ENCODE results near the gene POLN. TPM values are rescaled to one million over a fixed set of nuclear protein-coding genes. Genes with fewer than 3 reads are reported as not detected.

The POLN gene
- total RNA-seq, 1 experiment from 2014 or later: 3.5 TPM

GRCh38 chr4:2266181-2266580 is 24.3 kb upstream of the POLN start:
- no peaks in the 10 kb centered on the region for H3K36me3 Mint-ChIP-seq
- no peak for TF ChIP-seq E2F1 (CRISPR knock-in tag; IDR thresholded peaks at IDR 0.05)
- no peak for TF ChIP-seq NFE2L1 (CRISPR knock-in tag; IDR thresholded peaks at IDR 0.05)
- TF ChIP-seq, protein P1, sequence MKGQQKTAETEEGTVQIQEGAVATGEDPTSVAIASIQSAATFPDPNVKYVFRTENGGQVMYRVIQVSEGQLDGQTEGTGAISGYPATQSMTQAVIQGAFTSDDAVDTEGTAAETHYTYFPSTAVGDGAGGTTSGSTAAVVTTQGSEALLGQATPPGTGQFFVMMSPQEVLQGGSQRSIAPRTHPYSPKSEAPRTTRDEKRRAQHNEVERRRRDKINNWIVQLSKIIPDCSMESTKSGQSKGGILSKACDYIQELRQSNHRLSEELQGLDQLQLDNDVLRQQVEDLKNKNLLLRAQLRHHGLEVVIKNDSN (CRISPR knock-in tag; IDR thresholded peaks at IDR 0.05): no peak
- no peak for TF ChIP-seq SMAD4 (CRISPR knock-in tag; IDR thresholded peaks at IDR 0.05)
- no peak for TF ChIP-seq ZBTB21 (CRISPR knock-in tag; IDR thresholded peaks at IDR 0.05; ENCODE audit: borderline replicate concordance)
- TF ChIP-seq USF2 (CRISPR knock-in tag; IDR thresholded peaks at IDR 0.05): no peak
- TF ChIP-seq, protein P2, sequence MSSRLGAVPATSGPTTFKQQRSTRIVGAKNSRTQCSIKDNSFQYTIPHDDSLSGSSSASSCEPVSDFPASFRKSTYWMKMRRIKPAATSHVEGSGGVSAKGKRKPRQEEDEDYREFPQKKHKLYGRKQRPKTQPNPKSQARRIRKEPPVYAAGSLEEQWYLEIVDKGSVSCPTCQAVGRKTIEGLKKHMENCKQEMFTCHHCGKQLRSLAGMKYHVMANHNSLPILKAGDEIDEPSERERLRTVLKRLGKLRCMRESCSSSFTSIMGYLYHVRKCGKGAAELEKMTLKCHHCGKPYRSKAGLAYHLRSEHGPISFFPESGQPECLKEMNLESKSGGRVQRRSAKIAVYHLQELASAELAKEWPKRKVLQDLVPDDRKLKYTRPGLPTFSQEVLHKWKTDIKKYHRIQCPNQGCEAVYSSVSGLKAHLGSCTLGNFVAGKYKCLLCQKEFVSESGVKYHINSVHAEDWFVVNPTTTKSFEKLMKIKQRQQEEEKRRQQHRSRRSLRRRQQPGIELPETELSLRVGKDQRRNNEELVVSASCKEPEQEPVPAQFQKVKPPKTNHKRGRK (CRISPR knock-in tag; IDR thresholded peaks at IDR 0.05; ENCODE audit: borderline replicate concordance): no peak
- TF ChIP-seq CBFB (CRISPR knock-in tag; IDR thresholded peaks at IDR 0.05; ENCODE audit: low read depth): no peak
- no peak for TF ChIP-seq E2F5 (CRISPR knock-in tag; IDR thresholded peaks at IDR 0.05)
- TF ChIP-seq, protein P3, sequence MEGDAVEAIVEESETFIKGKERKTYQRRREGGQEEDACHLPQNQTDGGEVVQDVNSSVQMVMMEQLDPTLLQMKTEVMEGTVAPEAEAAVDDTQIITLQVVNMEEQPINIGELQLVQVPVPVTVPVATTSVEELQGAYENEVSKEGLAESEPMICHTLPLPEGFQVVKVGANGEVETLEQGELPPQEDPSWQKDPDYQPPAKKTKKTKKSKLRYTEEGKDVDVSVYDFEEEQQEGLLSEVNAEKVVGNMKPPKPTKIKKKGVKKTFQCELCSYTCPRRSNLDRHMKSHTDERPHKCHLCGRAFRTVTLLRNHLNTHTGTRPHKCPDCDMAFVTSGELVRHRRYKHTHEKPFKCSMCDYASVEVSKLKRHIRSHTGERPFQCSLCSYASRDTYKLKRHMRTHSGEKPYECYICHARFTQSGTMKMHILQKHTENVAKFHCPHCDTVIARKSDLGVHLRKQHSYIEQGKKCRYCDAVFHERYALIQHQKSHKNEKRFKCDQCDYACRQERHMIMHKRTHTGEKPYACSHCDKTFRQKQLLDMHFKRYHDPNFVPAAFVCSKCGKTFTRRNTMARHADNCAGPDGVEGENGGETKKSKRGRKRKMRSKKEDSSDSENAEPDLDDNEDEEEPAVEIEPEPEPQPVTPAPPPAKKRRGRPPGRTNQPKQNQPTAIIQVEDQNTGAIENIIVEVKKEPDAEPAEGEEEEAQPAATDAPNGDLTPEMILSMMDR (IDR thresholded peaks at IDR 0.05): no peak
- ChIA-PET CTCF (interaction anchor here (0.9 kb wide), 1 partner anchor 175 kb away, joined by 3 read pairs; no protein-coding TSS in a partner anchor), POLR2A (no interaction called here)
- DNase-seq (ENCODE audit: low spot score) (no peak), ATAC-seq (no peak)
- no peaks in the 10 kb centered on the region for H3K9me3 Mint-ChIP-seq
- no peak overlapping the region for H3K4me3 Mint-ChIP-seq
- H3K4me1 Mint-ChIP-seq: peaks cover 9% of the 10 kb centered on the region
- peaks cover 7% of the 10 kb centered on the region for H3K27me3 Mint-ChIP-seq (ENCODE audit: low read depth)
- no peak overlapping the region for H3K27ac Mint-ChIP-seq

DNA sequence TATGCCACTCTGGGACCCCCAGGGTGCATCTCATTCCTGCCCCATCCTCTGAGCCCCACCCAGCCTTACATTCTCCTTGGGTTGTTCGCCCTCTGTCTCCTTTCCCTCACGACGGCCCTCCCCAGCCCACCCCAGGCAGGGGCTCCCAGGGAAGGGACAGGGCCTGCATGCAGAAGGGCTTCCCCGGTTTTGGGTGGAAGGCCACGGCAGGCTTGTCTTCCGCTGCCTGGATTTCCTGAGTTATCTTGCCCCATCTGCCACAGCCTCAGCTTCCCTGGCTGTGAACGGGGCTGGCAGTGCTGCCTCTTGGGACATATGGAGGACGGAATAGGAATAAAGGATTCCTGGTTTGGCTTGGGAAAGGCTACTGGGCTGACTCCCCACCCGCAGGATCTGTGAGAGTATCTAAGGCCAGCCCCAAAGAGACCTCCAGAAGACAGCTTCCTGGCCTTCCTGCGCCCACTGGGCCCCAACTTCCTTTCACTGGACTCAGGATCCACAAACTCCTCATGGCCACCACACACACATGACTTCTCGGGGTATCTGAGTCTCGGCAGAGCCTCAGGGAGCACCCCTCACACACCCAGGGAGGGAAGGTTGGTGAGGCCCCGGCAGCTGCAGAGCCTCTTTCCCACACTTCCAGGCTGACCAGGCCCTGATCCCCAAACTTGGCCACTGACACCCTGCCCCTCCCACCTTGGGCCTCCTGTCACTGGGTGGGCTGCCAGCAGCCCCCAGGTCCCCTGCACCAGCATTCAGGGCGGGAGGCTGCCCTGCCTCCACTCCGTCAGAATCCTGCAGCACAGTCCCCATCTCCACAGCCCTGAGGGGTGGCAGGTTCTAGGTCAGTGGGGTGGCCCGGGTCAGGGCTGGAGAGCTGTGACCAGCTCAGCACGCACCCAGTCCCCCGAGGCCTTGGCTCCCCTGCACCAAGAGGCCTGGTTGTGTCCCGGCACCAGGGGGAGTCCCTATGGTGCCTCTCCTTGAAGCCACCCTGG is 23.5 kb upstream of the POLN start:
- H3K9me3 Mint-ChIP-seq: no peaks in the 10 kb centered on the region
- no peaks in the 10 kb centered on the region for H3K36me3 Mint-ChIP-seq
- no peak overlapping the region for H3K4me3 Mint-ChIP-seq
- CTCF ChIA-PET: interaction anchor here (0.9 kb wide), 1 partner anchor 176 kb away, joined by 3 read pairs; no protein-coding TSS in a partner anchor
- peaks cover 7% of the 10 kb centered on the region for H3K27me3 Mint-ChIP-seq (ENCODE audit: low read depth)
- no peak for TF ChIP-seq ESRRA (CRISPR knock-in tag; IDR thresholded peaks at IDR 0.05; ENCODE audit: borderline replicate concordance)
- no peak for TF ChIP-seq ZNF138 (CRISPR knock-in tag; conservative IDR thresholded peaks at IDR 0.05)
- no peak for TF ChIP-seq ZNF263 (CRISPR knock-in tag; IDR thresholded peaks at IDR 0.05; ENCODE audit: low read depth)
- TF ChIP-seq, protein P4, sequence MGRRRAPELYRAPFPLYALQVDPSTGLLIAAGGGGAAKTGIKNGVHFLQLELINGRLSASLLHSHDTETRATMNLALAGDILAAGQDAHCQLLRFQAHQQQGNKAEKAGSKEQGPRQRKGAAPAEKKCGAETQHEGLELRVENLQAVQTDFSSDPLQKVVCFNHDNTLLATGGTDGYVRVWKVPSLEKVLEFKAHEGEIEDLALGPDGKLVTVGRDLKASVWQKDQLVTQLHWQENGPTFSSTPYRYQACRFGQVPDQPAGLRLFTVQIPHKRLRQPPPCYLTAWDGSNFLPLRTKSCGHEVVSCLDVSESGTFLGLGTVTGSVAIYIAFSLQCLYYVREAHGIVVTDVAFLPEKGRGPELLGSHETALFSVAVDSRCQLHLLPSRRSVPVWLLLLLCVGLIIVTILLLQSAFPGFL (CRISPR knock-in tag; IDR thresholded peaks at IDR 0.05; ENCODE audit: borderline replicate concordance): no peak
- no peak for TF ChIP-seq MXD4 (CRISPR knock-in tag; IDR thresholded peaks at IDR 0.05; ENCODE audit: borderline replicate concordance)
- no peak for TF ChIP-seq NR1H2 (CRISPR knock-in tag; IDR thresholded peaks at IDR 0.05)
- no peak for TF ChIP-seq MAX (CRISPR knock-in tag; IDR thresholded peaks at IDR 0.05)
- no peak for TF ChIP-seq KAT7 (CRISPR knock-in tag; IDR thresholded peaks at IDR 0.05; ENCODE audit: borderline replicate concordance)
- H3K4me1 Mint-ChIP-seq: peaks cover 9% of the 10 kb centered on the region
- DNase-seq (ENCODE audit: low spot score): no peak
- no peak overlapping the region for H3K27ac Mint-ChIP-seq
- ATAC-seq: no peak
- POLR2A ChIA-PET: interaction anchor here (0.5 to 0.9 kb wide), 3 partner anchors 24 to 574 kb away, joined by 3 to 5 read pairs (median 5); partner anchors contain the start of genes HAUS3 and POLN

Measured in WTC11 (cell line).